Nephron progenitor cell (in vitro differentiated cells): ENCODE results near the gene ADGRV1.

Source experiments
- DNase-seq: peaks from one replicate; pipeline ENCODE4 v3.0.0; 2021
- H3K27ac Mint-ChIP-seq: 2 replicates; pipeline ENCODE4 v1.8.0; 2021; ENCODE audit warnings: mild to moderate bottlenecking, moderate library complexity, mixed read lengths
- H3K27me3 Mint-ChIP-seq: 2 replicates; pipeline ENCODE4 v1.8.0; 2021; ENCODE audit warnings: mild to moderate bottlenecking, low read depth, mixed read lengths; ENCODE audit not compliant: poor library complexity
- H3K36me3 Mint-ChIP-seq: 2 replicates; pipeline ENCODE4 v1.8.0; 2021; ENCODE audit warnings: low read depth, mixed read lengths
- H3K4me1 Mint-ChIP-seq: 2 replicates; pipeline ENCODE4 v1.8.0; 2021; ENCODE audit warnings: mixed read lengths
- H3K4me3 Mint-ChIP-seq: 2 replicates; pipeline ENCODE4 v1.8.0; 2021; ENCODE audit warnings: mild to moderate bottlenecking, moderate library complexity, mixed read lengths
- H3K9me3 Mint-ChIP-seq: 2 replicates; pipeline ENCODE4 v1.8.0; 2021; ENCODE audit warnings: mild to moderate bottlenecking, moderate library complexity, mixed read lengths
- TF ChIP-seq, protein P1 (sequence below): fragments of 200-600 bp; sonication (generic); IDR thresholded peaks from 2 replicates; pipeline ENCODE4 v1.5.0; 2021; ENCODE audit warnings: antibody characterized with exemption

ADGRV1 gene

DNA sequence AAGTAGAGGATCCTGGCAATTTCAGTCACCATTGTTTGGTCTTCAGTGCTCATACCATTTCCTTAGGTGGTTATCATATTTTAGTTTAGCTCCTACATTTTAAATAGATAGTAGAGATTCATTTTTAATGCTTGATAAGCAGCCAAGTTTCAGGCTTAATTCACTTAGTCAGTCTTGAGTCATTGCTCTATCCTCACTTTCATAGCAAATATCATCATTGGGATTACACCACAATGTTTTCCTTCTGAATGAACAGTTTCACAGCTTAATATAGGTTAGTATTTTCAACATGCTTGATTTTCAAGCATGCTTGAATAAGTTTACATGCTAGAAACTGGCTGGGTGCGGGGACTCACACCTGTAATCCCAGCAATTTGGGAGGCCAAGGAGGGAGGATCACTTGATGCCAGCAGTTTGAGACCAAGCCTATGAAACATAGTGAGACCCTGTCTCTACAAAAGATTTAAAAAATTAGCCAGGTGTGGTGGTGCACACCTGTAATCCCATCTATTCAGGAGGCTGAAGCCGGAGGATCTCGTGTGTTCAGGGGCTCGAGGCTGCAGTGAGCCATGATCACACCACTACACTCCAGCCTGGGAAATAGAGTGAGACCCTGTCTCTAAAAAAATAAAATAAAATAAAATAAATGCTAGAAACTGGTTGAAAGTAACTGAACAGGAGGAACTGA, 339.9 kb downstream of the ADGRV1 start:
- no peak overlapping the region for H3K27ac Mint-ChIP-seq
- H3K36me3 Mint-ChIP-seq, result no peaks in the 10 kb centered on the region
- no peaks in the 10 kb centered on the region for H3K27me3 Mint-ChIP-seq
- TF ChIP-seq, protein P1, sequence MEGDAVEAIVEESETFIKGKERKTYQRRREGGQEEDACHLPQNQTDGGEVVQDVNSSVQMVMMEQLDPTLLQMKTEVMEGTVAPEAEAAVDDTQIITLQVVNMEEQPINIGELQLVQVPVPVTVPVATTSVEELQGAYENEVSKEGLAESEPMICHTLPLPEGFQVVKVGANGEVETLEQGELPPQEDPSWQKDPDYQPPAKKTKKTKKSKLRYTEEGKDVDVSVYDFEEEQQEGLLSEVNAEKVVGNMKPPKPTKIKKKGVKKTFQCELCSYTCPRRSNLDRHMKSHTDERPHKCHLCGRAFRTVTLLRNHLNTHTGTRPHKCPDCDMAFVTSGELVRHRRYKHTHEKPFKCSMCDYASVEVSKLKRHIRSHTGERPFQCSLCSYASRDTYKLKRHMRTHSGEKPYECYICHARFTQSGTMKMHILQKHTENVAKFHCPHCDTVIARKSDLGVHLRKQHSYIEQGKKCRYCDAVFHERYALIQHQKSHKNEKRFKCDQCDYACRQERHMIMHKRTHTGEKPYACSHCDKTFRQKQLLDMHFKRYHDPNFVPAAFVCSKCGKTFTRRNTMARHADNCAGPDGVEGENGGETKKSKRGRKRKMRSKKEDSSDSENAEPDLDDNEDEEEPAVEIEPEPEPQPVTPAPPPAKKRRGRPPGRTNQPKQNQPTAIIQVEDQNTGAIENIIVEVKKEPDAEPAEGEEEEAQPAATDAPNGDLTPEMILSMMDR, result no peak
- no peak for DNase-seq
- no peaks in the 10 kb centered on the region for H3K4me1 Mint-ChIP-seq
- no peak overlapping the region for H3K4me3 Mint-ChIP-seq
- H3K9me3 Mint-ChIP-seq, result no peaks in the 10 kb centered on the region

DNA sequence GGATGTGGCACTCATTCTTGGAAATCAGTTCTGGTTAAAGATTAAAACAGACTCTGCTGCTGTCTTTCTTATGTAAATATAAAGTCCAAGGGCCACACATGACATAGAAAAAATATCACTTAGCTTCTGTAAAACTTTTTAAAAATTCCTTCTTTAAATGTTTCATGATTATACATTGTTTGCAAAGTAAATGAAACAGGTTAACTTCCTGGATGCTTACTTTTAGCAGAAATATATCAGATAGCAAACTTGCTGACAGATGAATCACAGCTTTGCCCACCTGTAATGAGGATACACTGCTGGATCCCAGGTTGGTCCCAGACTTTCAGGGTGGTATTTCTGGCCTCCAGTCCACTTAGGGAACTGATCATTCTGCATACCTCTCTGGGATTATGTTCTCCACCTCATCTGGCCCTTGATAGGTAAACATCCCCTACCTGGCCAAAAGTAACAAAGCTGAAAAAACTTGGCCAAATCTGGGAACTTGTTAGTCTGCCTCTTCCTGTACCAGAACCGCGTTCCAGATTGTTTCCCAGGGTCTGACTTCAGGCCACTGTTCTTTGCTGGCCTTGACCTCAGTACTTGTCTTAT, 340.5 kb downstream of the ADGRV1 start:
- H3K27ac Mint-ChIP-seq, result peak overlapping the region; percentile 60
- H3K27me3 Mint-ChIP-seq, result no peaks in the 10 kb centered on the region
- peaks cover 5% of the 10 kb centered on the region for H3K36me3 Mint-ChIP-seq
- no peaks in the 10 kb centered on the region for H3K9me3 Mint-ChIP-seq
- no peak overlapping the region for H3K4me3 Mint-ChIP-seq
- no peaks in the 10 kb centered on the region for H3K4me1 Mint-ChIP-seq
- DNase-seq, result no peak
- TF ChIP-seq, protein P1, result no peak

DNA sequence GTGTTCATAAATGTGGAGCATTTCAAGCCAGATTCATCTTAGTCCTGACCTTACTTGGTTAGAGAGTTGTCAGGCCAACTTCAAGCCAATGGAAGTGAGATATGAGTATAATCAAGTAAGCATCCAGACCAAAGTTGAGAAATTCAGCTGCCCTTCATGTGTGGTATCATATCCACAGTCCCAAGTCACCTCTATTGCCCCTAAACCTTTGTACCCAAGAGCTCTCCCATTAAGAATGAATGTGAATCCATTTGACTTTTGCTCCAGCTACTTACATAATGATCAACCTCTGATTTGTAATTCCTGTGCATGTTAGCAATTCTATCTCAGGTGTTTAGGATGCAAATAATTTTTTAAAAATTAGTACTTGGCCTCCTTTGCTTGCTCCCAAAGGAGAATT, 342.7 kb downstream of the ADGRV1 start:
- H3K36me3 Mint-ChIP-seq, result peaks cover 24% of the 10 kb centered on the region
- no peaks in the 10 kb centered on the region for H3K9me3 Mint-ChIP-seq
- TF ChIP-seq, protein P1, result no peak
- H3K4me1 Mint-ChIP-seq, result no peaks in the 10 kb centered on the region
- no peak overlapping the region for H3K4me3 Mint-ChIP-seq
- DNase-seq, result no peak
- no peak overlapping the region for H3K27ac Mint-ChIP-seq
- no peaks in the 10 kb centered on the region for H3K27me3 Mint-ChIP-seq

DNA sequence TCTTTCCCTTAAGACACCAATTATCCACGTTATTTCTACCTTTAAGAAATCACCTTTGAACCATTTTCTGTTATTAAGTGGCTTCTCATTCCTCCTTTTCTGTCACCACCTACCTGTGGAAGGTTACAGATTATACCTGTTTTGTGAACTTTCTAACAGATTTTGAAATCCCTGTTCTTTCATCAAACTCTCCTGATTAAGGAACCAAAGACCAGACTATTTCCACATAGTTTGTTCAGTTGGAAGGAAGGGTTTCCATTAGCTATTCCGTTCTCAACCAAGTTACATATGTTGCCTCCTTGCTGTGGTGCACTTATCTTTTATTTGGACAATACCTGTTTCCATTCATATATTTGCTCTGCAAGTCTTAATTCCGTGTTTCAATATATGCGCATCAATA, 343.6 kb downstream of the ADGRV1 start:
- TF ChIP-seq, protein P1, result no peak
- Mint-ChIP-seq H3K27ac (no peak overlapping the region), H3K4me3 (no peak overlapping the region), H3K4me1 (no peaks in the 10 kb centered on the region), H3K27me3 (no peaks in the 10 kb centered on the region), H3K9me3 (no peaks in the 10 kb centered on the region), H3K36me3 (peaks cover 27% of the 10 kb centered on the region)
- no peak for DNase-seq

DNA sequence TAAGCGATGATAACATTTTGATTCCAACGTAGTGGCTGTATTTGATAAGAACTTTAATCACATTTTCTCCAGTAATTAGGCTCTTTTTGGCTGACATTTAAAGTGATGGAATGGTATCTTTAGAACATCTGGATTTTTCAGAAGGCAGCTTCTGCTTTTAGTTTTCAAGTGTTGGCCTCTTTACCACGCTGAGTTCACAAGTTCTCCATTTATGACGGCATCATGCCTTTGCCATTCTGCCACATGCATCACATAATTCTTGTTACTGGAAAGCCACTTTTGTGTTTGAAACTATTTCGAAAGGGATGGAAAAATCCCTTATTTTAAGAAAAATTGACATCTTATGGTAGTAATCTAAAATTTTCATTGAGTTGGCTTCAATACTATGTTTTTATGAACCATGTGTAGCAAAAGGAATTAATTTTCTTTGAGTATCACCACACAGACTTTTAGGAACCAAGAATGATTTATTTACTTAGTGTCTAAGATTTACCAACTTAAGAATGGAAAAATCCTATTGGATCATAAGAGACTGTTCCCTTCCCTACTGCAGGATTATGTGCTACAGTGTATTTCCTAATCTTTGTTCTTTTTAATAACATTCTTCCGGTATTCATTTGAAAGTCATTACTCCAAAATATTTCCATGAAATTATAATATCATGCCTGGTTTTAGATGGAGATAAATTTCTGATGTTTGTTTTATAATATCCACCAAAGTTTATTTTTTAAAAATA, 344.2 kb downstream of the ADGRV1 start:
- Mint-ChIP-seq H3K9me3 (no peaks in the 10 kb centered on the region), H3K4me1 (no peaks in the 10 kb centered on the region), H3K27ac (no peak overlapping the region), H3K36me3 (peaks cover 31% of the 10 kb centered on the region), H3K27me3 (no peaks in the 10 kb centered on the region), H3K4me3 (no peak overlapping the region)
- TF ChIP-seq, protein P1, result no peak
- DNase-seq, result no peak
